Liver (tissue), 9 donors: ENCODE data around the gene NEURL1. TPM values are rescaled to one million over a fixed set of nuclear protein-coding genes. Genes with fewer than 3 reads are reported as not detected.
"Not testable (repeated sequence)": the region's sequence is repeated elsewhere in the genome, so short reads cannot be mapped to it uniquely, and the experiment has no call there.

ENCODE experiments used
- DNase-seq: peaks from one replicate; pipeline ENCODE4 v3.0.0-alpha.2; 2017; ENCODE audit warnings: low spot score
- H3K27ac ChIP-seq, 2 donors: one replicate each; pipeline ENCODE4 v1.7.0; 2013; ENCODE audit warnings: inconsistent platforms in 2 of 2, low read length in 2 of 2, control low read depth in 1 of 2, low read depth in 1 of 2, mild to moderate bottlenecking in 1 of 2
- H3K27me3 ChIP-seq, 4 donors: one replicate each; pipeline versions ENCODE4 v1.6.1 to v1.7.0; 2013; ENCODE audit warnings: low read length in 3 of 4, inconsistent platforms in 1 of 4, mild to moderate bottlenecking in 1 of 4, moderate library complexity in 1 of 4; ENCODE audit not compliant: control insufficient read depth in 4 of 4, insufficient read depth in 4 of 4
- H3K36me3 ChIP-seq, 4 donors: one replicate each; pipeline versions ENCODE4 v1.6.1 to v1.7.0; 2013; ENCODE audit warnings: low read length in 3 of 4, mild to moderate bottlenecking in 3 of 4, low read depth in 1 of 4, moderate library complexity in 1 of 4; ENCODE audit not compliant: control insufficient read depth in 4 of 4, insufficient read depth in 3 of 4
- H3K4me1 ChIP-seq, 4 donors: one replicate each; pipeline versions ENCODE4 v1.6.1 to v1.7.0; 2013; ENCODE audit warnings: low read length in 3 of 4, mild to moderate bottlenecking in 3 of 4, moderate library complexity in 1 of 4; ENCODE audit not compliant: control insufficient read depth in 4 of 4, insufficient read depth in 4 of 4
- H3K4me3 ChIP-seq, 3 donors: one replicate each; pipeline versions ENCODE4 v1.6.1 to v1.7.0; 2013; ENCODE audit warnings: low read length in 3 of 3, control low read depth in 1 of 3, low read depth in 1 of 3, mild to moderate bottlenecking in 1 of 3
- H3K9ac ChIP-seq, 2 donors: one replicate each; pipeline ENCODE4 v1.7.0; 2013; ENCODE audit warnings: low read length in 2 of 2, mild to moderate bottlenecking in 2 of 2, moderate library complexity in 2 of 2, control low read depth in 1 of 2, low read depth in 1 of 2
- H3K9me3 ChIP-seq, 4 donors: one replicate each; pipeline versions ENCODE4 v1.6.1 to v1.7.0; 2013; ENCODE audit warnings: low read length in 3 of 4; ENCODE audit not compliant: control insufficient read depth in 4 of 4
- EGR1 ChIP-seq, 2 donors: IDR thresholded peaks; 2 replicates each; pipeline ENCODE4 v1.6.1; 2016 to 2018; ENCODE audit warnings: antibody characterized with exemption in 2 of 2, low read depth in 2 of 2
- FOXA1 ChIP-seq: IDR thresholded peaks from 2 replicates; pipeline ENCODE4 v1.6.1; 2016; ENCODE audit warnings: antibody characterized with exemption
- FOXA2 ChIP-seq: IDR thresholded peaks from 2 replicates; pipeline ENCODE4 v1.6.1; 2016; ENCODE audit warnings: antibody characterized with exemption
- HNF4A ChIP-seq, 2 donors: conservative IDR thresholded peaks; 2 replicates each; pipeline ENCODE4 v1.6.1; 2016; ENCODE audit warnings: antibody characterized with exemption in 2 of 2, mild to moderate bottlenecking in 2 of 2
- HNF4G ChIP-seq: IDR thresholded peaks from 2 replicates; pipeline ENCODE4 v1.6.1; 2016; ENCODE audit warnings: antibody characterized with exemption
- RAD21 ChIP-seq, 2 donors: IDR thresholded peaks; 2 replicates each; pipeline ENCODE4 v1.6.1; 2016; ENCODE audit warnings: antibody characterized with exemption in 2 of 2, mild to moderate bottlenecking in 2 of 2
- RXRA ChIP-seq, 2 donors: IDR thresholded peaks; 2 replicates each; pipeline ENCODE4 v1.6.1; 2017 to 2018; ENCODE audit warnings: antibody characterized with exemption in 2 of 2, mild to moderate bottlenecking in 1 of 2
- SP1 ChIP-seq: IDR thresholded peaks from 2 replicates; pipeline ENCODE4 v1.6.1; 2018; ENCODE audit warnings: antibody characterized with exemption, mild to moderate bottlenecking
- TAF1 ChIP-seq: conservative IDR thresholded peaks from 2 replicates; pipeline ENCODE4 v1.6.1; 2016; ENCODE audit warnings: antibody characterized with exemption, mild to moderate bottlenecking
- YY1 ChIP-seq: IDR thresholded peaks from 2 replicates; pipeline ENCODE4 v1.6.1; 2016; ENCODE audit warnings: antibody characterized with exemption, mild to moderate bottlenecking
- WGBS: extraction: QIAGEN DNeasy Blood & Tissue Kit; methylation state at CpG from one replicate; pipeline ENCODE4 v1.1.7; 2013; 5-methylcytosine and 5-hydroxymethylcytosine counted together
- polyA plus RNA-seq, 2 donors: library from polyadenylated mRNA; stranded (reverse) in 1 of 2; unstranded in 1 of 2; fragments of 200-250 nt in 1 of 2; fragments of >200 nt in 1 of 2; fragmentation: Nextera tagmentation in 1 of 2; extraction: Ambion mirVana in 1 of 2; gene quantifications; one replicate each; pipeline versions ENCODE4 v1.2.1 to v1.2.3, GENCODE V29; 2013 to 2015
- total RNA-seq, 2 donors: library from RNA; depleted of rRNA; stranded (reverse); fragments of >200 nt; gene quantifications; one replicate each; pipeline ENCODE4 v1.2.3, GENCODE V29; 2014
- TF ChIP-seq, protein P1 (sequence below): IDR thresholded peaks from 2 replicates; pipeline ENCODE4 v1.6.1; 2016; ENCODE audit warnings: antibody characterized with exemption
- TF ChIP-seq, protein P2 (sequence below): IDR thresholded peaks from 2 replicates; pipeline ENCODE4 v1.6.1; 2016; ENCODE audit warnings: antibody characterized with exemption, mild to moderate bottlenecking
- TF ChIP-seq, protein P3 (sequence below): IDR thresholded peaks from 2 replicates; pipeline ENCODE4 v1.6.1; 2016; ENCODE audit warnings: antibody characterized with exemption
- donor health status: healthy.
- donor health status: healthy.
- donor health status: healthy.
- donor health status: healthy.
- donor health status: healthy.

The NEURL1 gene
- total and polyA plus RNA-seq, 4 donors, result 0.11 to 3.9 (median 0.74) TPM

DNA sequence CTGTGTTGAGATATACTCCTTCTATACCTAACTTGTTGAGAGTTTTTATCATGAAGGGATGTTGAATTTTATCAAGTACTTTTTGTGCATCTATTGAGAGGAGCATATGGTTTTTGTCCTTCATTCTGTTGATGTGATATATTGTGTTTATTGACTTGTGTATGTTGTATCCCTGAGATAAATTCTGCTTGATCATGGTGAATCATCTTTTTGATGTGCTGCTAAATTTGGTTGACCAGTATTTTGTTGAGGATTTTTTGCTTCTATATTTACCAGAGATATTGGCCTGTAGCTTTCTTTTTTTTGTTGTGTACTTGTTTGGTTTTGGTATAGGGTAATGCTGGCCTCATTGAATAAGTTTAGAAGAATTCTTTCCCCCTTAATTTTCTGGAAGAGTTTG lies 32.4 kb downstream of the NEURL1 start:
- Histone ChIP-seq H3K4me1 (no peaks in the 10 kb centered on the region), H3K27ac (no peak overlapping the region), H3K36me3 (no peaks in the 10 kb centered on the region), H3K4me3 (no peak overlapping the region), H3K9me3 (no peaks in the 10 kb centered on the region), H3K27me3 (no peaks in the 10 kb centered on the region), H3K9ac (no peak overlapping the region)
- no peak for DNase-seq
- TF ChIP-seq HNF4G, result no peak
- TF ChIP-seq YY1, result no peak
- TF ChIP-seq EGR1 (IDR thresholded peaks at IDR 0.05; ENCODE audit: low read depth in 2 of 2), result no peak
- TF ChIP-seq RXRA (IDR thresholded peaks at IDR 0.05), result no peak
- TF ChIP-seq, protein P1, sequence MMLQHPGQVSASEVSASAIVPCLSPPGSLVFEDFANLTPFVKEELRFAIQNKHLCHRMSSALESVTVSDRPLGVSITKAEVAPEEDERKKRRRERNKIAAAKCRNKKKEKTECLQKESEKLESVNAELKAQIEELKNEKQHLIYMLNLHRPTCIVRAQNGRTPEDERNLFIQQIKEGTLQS, result no peak
- TF ChIP-seq FOXA2, result no peak
- TF ChIP-seq, protein P2, sequence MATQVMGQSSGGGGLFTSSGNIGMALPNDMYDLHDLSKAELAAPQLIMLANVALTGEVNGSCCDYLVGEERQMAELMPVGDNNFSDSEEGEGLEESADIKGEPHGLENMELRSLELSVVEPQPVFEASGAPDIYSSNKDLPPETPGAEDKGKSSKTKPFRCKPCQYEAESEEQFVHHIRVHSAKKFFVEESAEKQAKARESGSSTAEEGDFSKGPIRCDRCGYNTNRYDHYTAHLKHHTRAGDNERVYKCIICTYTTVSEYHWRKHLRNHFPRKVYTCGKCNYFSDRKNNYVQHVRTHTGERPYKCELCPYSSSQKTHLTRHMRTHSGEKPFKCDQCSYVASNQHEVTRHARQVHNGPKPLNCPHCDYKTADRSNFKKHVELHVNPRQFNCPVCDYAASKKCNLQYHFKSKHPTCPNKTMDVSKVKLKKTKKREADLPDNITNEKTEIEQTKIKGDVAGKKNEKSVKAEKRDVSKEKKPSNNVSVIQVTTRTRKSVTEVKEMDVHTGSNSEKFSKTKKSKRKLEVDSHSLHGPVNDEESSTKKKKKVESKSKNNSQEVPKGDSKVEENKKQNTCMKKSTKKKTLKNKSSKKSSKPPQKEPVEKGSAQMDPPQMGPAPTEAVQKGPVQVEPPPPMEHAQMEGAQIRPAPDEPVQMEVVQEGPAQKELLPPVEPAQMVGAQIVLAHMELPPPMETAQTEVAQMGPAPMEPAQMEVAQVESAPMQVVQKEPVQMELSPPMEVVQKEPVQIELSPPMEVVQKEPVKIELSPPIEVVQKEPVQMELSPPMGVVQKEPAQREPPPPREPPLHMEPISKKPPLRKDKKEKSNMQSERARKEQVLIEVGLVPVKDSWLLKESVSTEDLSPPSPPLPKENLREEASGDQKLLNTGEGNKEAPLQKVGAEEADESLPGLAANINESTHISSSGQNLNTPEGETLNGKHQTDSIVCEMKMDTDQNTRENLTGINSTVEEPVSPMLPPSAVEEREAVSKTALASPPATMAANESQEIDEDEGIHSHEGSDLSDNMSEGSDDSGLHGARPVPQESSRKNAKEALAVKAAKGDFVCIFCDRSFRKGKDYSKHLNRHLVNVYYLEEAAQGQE, result no peak
- TF ChIP-seq SP1, result no peak
- TF ChIP-seq, protein P3, sequence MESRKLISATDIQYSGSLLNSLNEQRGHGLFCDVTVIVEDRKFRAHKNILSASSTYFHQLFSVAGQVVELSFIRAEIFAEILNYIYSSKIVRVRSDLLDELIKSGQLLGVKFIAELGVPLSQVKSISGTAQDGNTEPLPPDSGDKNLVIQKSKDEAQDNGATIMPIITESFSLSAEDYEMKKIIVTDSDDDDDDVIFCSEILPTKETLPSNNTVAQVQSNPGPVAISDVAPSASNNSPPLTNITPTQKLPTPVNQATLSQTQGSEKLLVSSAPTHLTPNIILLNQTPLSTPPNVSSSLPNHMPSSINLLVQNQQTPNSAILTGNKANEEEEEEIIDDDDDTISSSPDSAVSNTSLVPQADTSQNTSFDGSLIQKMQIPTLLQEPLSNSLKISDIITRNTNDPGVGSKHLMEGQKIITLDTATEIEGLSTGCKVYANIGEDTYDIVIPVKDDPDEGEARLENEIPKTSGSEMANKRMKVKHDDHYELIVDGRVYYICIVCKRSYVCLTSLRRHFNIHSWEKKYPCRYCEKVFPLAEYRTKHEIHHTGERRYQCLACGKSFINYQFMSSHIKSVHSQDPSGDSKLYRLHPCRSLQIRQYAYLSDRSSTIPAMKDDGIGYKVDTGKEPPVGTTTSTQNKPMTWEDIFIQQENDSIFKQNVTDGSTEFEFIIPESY, result no peak
- TF ChIP-seq FOXA1, result no peak
- TF ChIP-seq RAD21 (IDR thresholded peaks at IDR 0.05), result no peak

DNA sequence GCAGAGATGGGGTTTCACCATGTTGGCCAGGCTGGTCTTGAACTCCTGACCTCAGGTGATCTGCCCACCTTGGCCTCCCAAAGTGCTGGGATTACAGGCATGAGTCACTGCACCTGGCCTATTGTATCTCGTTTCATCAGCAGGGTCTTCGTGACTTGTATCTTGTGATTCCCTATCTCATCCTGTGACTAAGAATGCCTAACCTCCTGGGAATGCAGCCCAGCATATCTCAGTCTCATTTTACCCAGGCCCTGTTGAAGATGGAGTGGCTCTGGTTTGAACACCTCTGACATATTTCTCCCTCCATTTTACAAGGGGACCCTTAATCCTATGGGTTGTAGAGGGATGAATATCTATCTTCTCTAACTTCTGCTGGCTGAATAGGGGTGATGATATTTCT lies 34.0 kb downstream of the NEURL1 start:
- H3K9ac ChIP-seq, H3K27me3 ChIP-seq, DNase-seq, H3K9me3 ChIP-seq, H3K4me1 ChIP-seq, H3K27ac ChIP-seq, H3K4me3 ChIP-seq, H3K36me3 ChIP-seq: not testable (repeated sequence)
- 80% methylated on average over 2 of the region's 2 CpGs for WGBS

DNA sequence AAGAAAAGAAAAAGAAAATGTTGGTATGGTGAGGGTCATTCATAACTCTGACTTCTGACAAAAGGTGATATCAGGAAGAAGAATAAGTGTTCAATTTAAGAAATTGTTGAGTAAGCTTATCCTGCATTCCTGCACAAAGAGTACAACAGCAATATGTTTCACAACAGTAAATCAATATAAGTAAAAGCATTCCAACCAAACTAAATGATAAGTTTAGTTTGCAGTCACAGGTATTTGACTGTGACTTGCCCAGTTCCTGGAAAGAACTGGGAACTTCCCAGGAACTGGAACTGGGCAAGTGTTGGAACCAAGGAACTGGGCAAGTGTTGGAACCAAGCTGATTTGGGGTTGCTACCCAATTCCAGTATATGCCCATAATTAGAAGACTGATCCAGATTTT lies 35.0 kb downstream of the NEURL1 start:
- H3K36me3 ChIP-seq, result no peaks in the 10 kb centered on the region
- DNase-seq, result no peak
- peak in 1 of 2 donors; percentile 10 for TF ChIP-seq HNF4A (conservative IDR thresholded peaks at IDR 0.05)
- no peak for TF ChIP-seq FOXA1
- no peak for TF ChIP-seq YY1
- TF ChIP-seq TAF1, result no peak
- H3K27me3 ChIP-seq, result no peaks in the 10 kb centered on the region
- no peak overlapping the region for H3K9ac ChIP-seq
- no peaks in the 10 kb centered on the region for H3K9me3 ChIP-seq
- no peak overlapping the region for H3K4me3 ChIP-seq
- H3K4me1 ChIP-seq, result no peaks in the 10 kb centered on the region
- no peak overlapping the region for H3K27ac ChIP-seq
